Left forelimb (tissue), 1 donor: ENCODE measurements around the gene CXCR2.
"Not testable (repeated sequence)": the region's sequence is repeated elsewhere in the genome, so short reads cannot be mapped to it uniquely, and the experiment has no call there.

ENCODE experiments used
- DNase-seq: peaks from one replicate; pipeline ENCODE4 v3.0.0-alpha.2; 2018; ENCODE audit warnings: low spot score

CXCR2 gene

DNA sequence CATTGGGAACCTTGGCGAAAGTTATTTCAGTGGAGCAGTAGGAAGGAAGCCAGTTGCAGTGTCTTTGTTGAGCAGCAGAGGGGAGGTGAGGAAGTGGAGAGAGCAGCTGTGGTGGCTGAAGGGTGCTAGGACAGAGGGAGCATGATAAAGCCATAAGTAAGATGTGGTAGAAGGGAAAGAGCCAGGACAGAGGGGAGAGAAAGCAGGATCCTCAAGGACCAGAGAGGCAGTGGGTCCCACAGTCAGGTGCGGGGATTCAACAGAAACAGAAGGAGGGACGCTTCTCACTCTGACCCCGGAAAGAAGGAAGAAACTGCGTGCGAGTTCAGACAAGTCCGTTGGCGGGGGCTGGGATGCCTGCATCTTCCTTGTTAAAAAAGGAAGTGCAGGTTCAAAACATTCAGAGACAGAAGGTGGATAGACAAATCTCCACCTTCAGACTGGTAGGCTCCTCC lies at the start of gene CXCR2:
Gene CXCR2, plus strand, starts transcription at position 403 of the 455 bp plus-strand sequence. CDS start 8,774 bp downstream, outside the sequence.
- no peak for DNase-seq

DNA sequence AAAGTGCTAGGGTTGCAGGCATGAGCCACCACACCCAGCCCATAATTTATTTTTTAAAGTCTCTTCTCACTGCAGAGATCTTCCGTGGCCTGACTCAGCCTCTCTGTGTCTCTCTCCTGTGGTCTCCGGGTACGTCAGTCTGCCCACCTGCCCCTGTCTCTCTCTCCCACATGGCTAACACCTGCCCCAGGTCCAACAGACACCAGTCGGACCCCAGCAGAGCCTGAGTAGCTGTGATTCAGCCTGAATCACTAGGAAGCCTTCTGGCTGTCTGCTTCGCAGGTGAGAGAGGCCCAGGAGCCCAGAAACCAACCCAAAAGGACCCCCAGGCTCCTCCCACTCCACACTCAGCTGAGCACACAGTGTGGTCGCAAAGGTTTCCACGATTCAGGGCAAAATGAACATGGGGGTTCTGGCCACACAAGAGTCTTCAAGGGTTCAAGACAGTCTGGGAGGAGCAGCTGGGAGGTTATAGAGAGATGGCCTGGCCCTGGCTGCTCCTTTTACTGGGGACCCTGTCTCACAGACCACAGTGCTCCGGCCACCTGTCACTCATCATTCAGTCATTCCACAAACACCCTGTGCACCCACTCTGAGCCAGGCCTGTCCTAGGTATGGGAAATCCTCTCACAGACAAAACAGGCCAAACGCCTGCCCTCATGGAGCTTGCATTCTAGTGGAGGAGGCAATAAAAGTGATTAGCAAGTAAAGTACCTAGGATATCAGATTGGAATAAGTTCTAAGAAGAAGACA lies 48.2 kb upstream of the CXCR2 start:
- no peak for DNase-seq

DNA sequence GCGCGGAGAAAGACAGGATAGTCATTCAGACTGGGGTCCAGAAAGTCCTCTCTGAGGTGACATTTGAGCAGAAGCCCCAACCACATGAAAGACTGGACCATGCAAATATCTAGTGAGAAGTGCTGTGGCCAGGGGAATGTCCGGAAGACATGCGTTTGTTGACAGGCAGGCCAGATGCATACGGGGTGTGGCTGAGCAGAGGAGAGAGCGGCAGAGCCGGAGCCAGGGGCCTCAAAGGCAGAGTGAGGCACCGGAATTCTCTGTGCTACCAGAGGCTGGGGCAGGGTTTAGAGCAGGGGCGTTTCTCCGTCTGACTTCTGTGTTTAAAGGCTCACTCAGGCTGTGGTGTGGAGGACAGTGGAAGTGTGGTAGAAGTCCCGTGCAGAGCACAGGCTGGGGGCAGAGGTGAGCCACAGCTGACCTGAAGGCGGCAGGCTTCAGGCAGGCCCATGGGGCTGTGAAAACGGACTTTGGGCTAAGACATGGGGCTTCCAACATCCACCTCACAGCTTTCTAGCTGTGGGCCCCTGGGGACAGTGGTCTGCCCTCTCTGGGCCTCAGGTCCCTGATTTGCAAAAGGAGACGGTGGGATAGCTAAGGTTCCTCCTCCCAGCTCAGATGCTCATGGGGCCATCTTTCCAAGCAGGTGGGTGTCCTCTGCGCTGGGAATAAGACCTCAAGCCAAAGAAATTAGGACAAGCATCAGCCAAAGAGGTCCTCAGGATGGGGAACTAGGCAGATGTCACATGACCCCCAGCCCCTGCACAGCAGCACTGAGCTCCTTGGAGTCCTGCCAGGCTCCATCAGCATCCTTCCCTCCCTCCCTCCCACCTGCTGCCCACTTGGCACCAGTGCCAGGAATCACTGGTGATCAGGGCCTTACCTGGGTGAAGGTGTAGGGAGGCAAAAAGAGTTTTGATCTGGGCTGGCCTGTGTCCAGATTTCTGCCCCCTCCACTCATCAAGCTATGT lies 45.6 kb upstream of the CXCR2 start:
- no peak for DNase-seq

DNA sequence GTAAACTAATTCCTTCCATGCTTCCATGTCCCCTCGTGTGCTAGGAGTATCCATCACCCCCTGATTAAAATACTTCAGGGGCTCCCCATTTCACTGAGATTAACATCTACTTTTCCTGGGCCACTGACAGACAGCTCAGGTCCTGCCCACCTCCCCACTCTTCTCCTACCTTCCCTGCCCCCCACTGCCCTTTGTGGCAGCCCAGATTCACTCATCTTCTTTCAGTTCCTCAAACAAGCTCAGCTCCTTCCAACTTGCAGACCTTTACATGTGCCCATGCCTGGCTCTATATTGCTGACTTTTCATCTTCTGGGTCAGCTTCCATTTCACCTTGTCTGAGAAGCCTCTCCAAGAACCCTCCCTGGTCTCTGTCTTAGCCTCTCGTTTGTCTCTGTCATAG lies 44.8 kb upstream of the CXCR2 start:
- no peak for DNase-seq

DNA sequence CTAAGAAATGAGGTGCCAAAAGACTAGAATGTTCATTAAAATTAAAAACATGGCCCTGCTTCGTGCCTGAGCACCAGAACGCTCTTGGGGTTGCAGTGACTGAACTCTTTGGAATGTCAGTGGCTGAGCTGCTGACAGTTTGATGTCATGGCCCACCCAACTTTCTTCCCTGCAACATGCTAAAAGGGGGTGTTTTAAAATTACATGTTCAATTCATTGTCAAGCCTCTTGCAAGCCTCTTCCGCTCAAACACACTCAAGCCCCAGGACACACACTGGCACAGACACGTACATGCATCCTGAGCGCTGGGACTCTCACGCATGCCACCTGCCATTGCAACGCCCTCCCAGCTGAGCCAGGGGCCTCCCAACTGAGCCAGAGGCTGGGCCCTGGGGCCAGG lies 44.1 kb upstream of the CXCR2 start:
- DNase-seq: no peak

DNA sequence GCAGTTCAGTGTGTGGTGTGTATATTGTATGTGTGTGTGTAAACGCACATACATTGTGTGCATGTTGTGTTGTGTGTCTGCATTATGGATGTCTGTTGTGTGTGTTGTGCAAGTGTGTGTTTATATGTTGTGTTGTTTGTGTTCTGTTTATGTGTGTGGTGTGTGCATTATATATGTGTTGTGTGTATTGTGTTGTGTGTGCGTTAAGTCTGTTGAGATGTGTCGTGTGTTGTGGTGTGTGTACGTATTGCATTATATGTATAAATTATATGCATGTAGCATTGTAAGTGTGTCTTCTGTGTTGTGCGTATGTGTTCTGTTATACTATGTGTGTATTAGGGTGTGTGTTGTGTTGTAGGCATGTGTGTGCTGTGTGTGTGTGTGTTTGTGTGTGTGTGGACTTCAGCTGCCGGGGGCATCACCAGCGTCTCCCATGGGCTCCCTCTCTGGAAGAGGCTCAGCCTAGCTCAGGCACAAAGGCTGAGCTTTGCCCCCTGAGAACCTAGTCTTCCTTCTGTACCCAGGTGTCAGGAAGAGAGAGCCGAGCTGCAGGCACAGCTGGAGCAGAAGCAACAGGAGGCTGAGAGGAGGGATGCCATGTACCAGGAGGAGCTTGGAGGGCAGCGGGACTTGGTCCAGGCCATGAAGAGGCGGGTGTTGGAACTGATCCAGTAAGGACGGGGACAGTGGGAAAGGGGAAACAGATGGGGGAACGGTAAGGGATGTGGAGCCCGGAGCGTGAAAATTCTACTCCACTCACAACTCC lies 43.1 kb upstream of the CXCR2 start:
- DNase-seq: no peak

DNA sequence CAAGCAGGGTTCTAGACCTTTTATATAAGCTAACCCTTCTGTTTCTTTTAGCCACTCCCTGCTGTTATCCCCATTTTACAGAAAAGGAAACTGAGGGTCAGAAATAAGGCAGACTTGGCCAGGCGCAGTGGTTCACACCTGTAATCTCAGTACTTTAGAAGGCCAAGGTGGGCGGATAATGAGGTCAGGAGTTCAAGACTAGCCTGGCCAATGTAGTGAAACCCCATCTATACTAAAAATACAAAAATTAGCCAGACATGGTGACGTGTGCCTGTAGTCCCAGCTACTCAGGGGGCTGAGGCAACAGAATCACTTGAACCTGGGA lies 42.5 kb upstream of the CXCR2 start:
- DNase-seq: no peak

DNA sequence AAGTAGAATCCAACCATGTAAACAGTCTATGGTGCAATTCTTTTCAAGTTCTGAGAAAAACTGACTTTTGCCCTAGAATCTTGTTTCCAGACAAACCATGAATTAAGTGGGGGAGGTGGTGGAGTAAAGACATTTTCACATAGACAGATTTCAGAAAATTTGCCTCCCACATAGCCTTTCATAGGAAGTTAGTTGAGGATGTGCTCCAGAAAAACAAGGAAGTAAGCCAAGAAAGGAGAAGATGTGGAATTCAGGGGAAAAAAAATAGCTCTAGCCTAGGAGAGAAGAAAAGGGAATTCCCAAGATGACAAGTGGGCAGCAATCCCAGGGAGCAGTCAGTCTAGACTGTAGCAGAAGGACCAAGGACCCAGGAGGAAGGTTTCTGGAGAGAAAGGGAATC lies 39.4 kb upstream of the CXCR2 start:
- DNase-seq: no peak

DNA sequence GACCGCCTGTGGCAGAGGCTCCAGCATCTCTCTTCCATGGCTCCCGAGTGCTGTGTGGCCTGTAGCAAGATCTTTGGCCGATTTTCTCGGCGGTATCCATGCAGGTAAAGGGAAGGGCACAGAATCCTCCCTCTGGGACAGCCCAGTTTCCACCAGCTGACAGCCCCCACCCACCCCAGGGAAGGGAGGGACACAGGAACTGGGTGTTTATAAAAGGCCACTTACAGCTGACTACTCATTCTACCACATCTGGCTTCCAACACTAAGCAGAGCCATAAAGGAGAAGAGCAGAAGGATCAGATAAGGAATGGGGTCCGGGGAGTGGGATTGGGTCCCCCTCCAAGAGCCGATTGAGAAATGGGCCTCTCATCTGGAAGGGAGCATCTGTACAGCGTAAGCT lies 36.6 kb upstream of the CXCR2 start:
- DNase-seq: no peak

DNA sequence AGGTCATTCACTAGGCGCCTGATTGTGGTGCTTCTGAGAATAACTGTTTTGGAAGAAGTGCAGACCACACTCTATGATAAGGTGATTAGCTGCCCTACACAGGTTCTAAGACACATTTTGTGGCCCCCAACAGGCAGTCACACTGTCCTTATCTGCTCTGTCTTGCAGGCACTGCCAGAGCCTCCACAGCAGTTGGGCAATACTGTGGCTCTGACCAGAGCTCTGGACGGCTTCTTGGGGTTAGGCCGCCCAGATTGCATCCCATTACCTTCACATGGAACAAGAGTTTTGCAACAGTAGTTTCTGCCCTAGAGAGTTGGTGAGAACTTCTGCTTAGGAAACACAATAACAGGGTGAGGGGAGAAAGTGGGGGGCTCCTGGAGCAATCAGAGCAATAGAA lies 34.1 kb upstream of the CXCR2 start:
- no peak for DNase-seq

DNA sequence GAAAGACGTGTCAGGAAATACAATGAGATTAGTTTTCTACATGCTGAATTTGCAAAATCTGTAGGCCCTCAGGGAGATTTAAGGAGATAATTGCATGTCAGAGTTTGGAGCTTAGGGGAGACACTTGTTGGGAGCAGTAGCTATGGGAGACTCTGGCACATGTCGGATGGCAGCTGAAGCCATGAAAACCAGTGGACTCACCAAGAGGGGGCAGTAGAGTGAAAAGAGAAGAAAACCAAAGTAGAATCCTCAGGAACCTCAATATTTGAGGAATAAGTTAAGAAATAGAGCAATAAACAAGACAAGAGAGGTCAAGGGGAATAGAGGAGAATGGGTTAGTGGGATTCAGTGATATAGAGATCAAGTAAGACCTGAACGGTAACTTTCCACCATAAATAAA lies 31.9 kb upstream of the CXCR2 start:
- DNase-seq: no peak

DNA sequence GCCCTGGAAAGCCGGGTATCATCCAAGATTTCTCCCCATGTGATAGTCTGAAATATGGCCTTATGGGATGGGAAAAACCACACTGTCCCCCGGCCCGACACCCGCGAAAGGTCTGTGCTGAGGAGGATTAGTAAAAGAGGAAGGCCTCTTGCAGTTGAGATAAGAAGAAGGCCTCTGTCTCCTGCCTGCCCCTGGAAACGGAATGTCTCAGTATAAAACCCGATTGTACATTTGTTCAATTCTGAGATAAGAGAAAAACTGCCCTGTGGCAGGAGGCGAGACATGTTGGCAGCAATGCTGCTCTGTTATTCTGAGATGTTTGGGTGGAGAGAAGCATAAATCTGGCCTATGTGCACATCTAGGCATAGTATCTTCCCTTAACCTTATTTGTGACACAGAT lies 30.0 kb upstream of the CXCR2 start:
- DNase-seq: no peak

DNA sequence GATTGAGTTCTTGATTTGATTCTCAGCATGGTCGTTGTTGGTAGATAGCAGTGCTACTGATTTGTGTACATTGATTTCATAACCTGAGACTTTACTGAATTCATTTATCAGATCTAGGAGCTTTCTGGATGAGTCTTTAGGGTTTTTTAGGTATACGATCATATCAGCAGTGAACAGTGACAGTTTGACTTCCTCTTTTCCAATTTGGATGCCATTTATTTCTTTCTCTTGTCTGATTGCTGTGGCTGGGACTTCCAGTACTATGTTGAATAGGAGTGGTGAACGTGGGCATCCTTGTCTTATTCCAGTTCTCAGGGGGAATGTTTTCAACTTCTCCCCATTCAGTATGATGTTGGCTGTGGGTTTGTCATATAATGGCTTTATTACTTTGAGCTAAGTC lies 27.9 kb upstream of the CXCR2 start:
- DNase-seq: no peak

DNA sequence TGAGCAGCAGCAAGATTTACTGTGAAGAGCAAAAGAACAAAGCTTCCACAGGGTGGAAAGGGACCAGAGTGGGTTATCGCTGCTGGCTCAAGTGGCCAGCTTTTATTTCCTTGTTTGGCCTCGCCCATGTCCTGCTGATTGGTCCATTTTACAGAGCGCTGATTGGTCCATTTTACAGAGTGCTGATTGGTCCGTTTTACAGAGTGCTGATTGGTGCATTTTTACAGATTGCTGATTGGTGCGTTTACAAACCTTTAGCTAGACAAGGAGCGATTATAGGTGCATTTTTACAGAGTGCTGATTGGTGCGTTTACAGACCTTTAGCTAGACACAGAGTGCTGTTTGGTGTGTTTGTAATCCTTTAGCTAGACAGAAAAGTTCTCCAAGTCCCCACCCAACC lies 17.0 kb upstream of the CXCR2 start:
- DNase-seq: not testable (repeated sequence)

DNA sequence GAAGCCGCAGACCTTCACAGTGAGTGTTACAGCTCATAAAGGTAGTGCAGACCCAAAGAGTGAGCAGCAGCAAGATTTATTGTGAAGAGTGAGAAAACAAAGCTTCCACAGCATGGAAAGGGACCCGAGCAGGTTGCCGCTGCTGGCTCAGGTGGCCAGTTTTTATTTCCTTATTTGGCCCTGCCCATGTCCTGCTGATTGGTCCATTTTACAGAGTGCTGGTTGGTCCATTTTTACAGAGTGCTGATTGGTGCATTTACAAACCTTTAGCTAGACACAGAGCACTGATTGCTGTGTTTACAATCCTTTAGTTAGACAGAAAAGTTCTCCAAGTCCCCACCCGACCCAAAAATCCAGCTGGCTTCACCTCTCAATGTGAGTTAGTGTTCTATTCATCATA lies 4.0 kb upstream of the CXCR2 start:
- DNase-seq: not testable (repeated sequence)

DNA sequence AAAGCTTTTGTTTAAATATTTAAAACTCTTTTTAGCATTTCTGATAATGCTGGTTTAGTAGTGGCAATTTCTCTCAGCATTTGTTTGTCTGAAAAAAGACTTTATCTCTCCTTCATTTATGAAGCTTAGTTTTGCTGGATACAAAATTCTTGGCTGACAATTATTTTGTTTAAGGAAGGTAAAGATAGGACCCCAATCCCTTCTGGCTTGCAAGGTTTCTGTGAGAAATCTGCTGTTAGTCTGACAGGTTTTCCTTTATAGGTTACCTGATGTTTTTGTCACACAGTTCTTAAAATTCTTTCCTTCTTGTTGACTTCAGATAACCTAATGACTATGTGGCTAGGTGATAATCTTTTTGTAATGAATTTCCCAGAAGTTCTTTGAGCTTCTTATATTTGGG lies 3.5 kb upstream of the CXCR2 start:
- not testable (repeated sequence) for DNase-seq

DNA sequence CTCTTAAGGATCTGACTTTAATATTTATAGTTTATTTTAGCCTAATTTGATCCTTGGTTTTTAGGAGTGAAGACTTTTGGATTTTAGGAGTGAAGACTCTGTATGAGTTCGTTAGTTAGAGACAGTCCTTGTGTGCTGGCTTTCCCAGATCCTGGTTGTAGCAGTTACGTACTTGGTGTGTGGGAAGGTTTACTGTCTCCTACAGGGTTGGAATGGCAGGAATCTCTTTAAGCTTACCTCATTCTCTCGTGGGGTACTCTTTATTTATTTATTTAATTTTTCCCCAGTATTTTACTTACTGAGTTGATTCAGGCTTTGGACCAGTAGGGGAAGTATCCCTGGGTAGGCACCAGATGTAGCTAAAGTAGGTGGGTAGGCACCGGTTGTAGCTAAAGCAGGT lies 1.8 kb upstream of the CXCR2 start:
- DNase-seq: no peak

DNA sequence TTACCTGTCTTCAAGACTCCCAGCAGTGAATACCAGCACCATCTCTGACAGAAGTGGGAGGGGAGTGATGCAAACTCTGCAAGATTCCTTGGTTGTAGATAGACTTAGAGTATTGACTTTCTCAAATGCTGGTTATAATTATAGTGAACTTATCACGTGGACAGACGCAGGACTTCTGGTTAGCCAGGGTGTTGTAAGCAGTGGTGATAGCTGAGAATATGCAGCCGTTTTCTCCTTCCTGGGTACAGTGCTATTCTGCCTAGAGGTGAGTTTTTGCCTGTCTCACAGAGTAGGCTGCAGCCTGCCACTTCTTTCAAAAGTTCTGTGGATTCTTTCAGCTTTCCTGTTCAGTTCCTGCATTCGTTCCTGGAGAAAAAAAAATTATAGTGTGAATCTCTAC lies 733 bp upstream of the CXCR2 start:
- DNase-seq: no peak

DNA sequence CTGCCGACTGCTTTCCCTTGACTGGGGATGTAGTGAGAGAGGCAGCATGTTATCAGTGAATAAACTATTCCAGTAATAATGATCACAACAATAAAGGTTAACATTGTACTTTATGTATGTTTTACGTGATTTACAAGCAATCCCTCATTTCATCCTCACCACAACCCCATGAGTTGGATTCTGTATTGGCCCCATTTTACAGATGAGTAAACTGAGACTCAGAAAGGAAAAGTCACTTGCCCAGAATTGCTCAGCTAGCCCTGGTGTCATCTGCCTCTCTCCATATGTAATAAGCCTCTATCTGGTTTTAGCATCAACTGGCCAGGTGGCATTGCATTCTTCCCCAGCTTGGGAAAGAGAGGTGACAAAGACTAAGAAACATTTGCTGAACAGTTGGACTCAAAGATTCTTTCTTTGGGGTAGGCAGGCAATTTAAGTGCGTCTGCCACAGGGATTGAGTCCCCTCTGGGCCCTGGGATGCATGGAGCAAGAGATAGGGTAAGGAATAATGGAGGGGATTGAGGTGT lies 2.2 kb downstream of the CXCR2 start:
- no peak for DNase-seq

DNA sequence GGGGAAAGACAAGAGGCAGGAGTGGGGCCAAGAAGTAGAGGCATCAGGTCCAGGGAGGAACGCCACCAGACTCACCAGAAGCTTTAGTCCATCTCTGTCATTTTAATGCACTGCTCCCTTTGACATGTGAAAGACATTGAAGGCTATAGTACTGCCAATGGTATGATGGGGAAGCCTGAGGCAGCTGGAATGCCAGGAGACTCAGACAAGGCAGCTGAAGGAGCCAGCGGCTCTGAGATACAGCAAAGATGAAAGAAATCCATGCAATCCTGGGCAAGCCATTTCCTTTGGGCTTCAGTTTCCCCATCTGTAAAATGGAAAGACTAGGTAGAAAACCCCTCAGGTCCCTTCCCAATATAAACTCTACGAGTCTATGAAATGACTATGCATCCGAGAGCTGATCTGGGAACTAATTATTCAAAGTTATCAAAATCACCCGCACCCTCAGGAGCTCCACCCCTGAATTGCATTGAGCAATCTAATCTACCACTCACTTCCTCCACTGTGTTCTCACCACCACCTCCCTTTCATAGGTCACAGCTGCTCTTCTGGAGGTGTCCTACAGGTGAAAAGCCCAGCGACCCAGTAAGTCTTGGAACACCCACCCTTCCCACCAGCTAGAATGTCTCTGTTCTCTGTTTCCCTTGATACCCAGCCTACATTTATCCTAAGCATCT lies 3.1 kb downstream of the CXCR2 start:
- no peak for DNase-seq

DNA sequence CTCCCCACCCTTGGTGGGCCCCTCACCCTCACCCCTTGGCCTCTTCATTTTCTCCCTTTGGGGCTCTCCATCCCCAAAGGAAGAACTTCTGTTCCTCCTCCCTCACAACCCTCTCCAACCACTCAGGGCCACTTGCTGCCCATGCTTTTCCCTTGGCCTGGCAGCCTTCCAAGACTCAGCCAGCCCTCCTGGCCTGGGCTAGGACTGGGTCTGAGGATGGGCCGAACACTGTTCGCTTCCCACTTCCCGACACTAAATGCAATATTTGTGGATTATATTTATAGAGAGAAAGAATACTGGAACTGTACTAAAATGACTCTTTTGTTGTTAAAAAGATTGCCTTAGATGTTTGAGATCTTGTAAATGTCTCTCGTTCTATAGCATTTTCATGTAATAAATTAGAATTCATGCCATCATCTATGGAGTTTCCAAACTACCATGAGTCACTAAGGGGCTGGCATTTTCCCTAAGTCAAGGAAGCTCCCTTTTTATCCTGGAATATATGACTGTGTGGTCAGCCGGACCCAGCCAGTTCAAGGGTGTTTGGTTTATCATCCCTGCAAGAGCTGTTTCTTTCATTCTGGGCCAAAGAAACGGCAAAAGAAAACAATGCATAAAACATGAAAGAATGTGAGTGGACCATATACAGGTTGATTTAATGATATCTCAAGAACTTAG lies 3.8 kb downstream of the CXCR2 start:
- DNase-seq: no peak
